Ascending aorta (tissue), 2 donors: ENCODE results near the gene BACE1-AS. TPM values are rescaled to one million over a fixed set of nuclear protein-coding genes. Genes with fewer than 3 reads are reported as not detected.

ENCODE experiments used
- DNase-seq, 2 donors: peaks; one replicate each; pipeline ENCODE4 v3.0.0-alpha.2; 2019; ENCODE audit warnings: low spot score in 2 of 2
- H3K27ac ChIP-seq, 2 donors: fragments of 200-600 bp; sonication (generic); one replicate each; pipeline ENCODE4 v1.5.1; 2016 to 2017; ENCODE audit warnings: mild to moderate bottlenecking in 1 of 2
- H3K27me3 ChIP-seq: fragments of 200-600 bp; sonication (generic); one replicate; pipeline ENCODE4 v1.5.1; 2017
- H3K36me3 ChIP-seq, 2 donors: fragments of 200-600 bp; sonication (generic); one replicate each; pipeline ENCODE4 v1.5.1; 2016
- H3K4me1 ChIP-seq, 2 donors: fragments of 200-600 bp; sonication (generic); one replicate each; pipeline ENCODE4 v1.5.1; 2016 to 2017; ENCODE audit warnings: mild to moderate bottlenecking in 1 of 2
- H3K4me3 ChIP-seq, 2 donors: fragments of 200-600 bp; sonication (generic); one replicate each; pipeline ENCODE4 v1.5.1; 2016 to 2017; ENCODE audit warnings: mild to moderate bottlenecking in 1 of 2
- H3K9me3 ChIP-seq, 2 donors: fragments of 200-600 bp; sonication (generic); one replicate each; pipeline ENCODE4 v1.5.1; 2016
- intact Hi-C: fragments of 100-400 bp; cut with DNase I; formaldehyde crosslinking; loops from one replicate; pipeline ENCODE4 v1.15.1; 2023
- total RNA-seq: library from RNA; depleted of rRNA; stranded (reverse); fragments of >200 nt; gene quantifications from one replicate; pipeline ENCODE4 v1.1.0, GENCODE V29; 2016
- TF ChIP-seq, protein P1 (sequence below), 3 experiments: fragments of 200-600 bp in 2 of 3; fragments of 450-650 bp in 1 of 3; sonication (generic) in 2 of 3; IDR thresholded peaks; one replicate each; pipeline ENCODE4 v1.5.1; 2016 to 2019; ENCODE audit warnings: antibody characterized with exemption in 3 of 3, mild to moderate bottlenecking in 1 of 3, moderate library complexity in 1 of 3

BACE1-AS gene
- total RNA-seq, 1 donor from 2014 or later, result 6.8 TPM

DNA sequence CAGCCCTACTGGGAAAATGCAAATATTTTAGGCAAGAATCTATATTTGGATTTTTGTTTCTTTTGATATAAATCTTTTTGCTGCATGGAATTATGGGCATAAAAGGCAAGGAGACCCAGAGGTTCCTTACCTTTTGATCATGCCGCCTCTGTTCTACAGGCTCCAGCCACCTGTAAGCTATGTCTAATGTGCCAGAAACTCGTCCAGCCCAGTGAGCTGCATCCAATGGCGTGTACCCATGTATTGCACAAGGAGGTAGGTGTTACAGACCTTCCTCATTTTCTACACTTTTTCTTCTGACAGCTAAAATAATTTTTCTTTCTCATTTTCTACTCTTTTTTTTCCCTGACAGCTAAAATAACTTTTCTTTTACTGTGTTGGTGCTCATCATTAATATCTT lies 8.2 kb upstream of the BACE1-AS start:
- Histone ChIP-seq H3K36me3 (peaks cover 37 to 80% of the 10 kb centered on the region in 2 donors), H3K27ac (no peak overlapping the region)

DNA sequence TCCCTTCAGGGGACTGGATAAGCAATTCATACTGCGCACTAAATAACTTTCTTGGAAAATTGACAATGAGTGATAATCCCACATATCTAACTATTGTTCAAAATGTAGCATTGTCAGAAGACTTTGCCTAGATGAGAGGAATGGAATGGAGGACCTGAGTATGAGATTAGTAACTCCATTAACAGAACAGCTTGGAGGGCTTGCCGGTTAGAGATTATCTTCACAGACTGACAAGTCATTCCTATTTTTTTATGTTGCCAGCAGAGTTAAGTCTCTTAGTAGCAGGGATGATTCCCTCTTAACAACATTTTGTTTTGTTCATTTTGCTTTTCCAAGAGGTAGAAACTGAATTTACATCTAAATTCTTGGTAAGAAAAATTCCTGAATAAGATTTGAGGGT lies 7.1 kb upstream of the BACE1-AS start:
- intact Hi-C loops, result no loop called here
- H3K27me3 ChIP-seq, result no peaks in the 10 kb centered on the region
- no peaks in the 10 kb centered on the region for H3K4me1 ChIP-seq
- H3K9me3 ChIP-seq, result no peaks in the 10 kb centered on the region
- DNase-seq, result no peak
- H3K27ac ChIP-seq, result no peak overlapping the region
- TF ChIP-seq, protein P1, sequence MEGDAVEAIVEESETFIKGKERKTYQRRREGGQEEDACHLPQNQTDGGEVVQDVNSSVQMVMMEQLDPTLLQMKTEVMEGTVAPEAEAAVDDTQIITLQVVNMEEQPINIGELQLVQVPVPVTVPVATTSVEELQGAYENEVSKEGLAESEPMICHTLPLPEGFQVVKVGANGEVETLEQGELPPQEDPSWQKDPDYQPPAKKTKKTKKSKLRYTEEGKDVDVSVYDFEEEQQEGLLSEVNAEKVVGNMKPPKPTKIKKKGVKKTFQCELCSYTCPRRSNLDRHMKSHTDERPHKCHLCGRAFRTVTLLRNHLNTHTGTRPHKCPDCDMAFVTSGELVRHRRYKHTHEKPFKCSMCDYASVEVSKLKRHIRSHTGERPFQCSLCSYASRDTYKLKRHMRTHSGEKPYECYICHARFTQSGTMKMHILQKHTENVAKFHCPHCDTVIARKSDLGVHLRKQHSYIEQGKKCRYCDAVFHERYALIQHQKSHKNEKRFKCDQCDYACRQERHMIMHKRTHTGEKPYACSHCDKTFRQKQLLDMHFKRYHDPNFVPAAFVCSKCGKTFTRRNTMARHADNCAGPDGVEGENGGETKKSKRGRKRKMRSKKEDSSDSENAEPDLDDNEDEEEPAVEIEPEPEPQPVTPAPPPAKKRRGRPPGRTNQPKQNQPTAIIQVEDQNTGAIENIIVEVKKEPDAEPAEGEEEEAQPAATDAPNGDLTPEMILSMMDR (IDR thresholded peaks at IDR 0.05), result no peak
- peaks cover 42 to 91% of the 10 kb centered on the region in 2 donors for H3K36me3 ChIP-seq
- no peak overlapping the region for H3K4me3 ChIP-seq

More for the DNA sequence above, 8.2 kb upstream of the BACE1-AS start:
- Histone ChIP-seq H3K9me3 (no peaks in the 10 kb centered on the region), H3K27me3 (no peaks in the 10 kb centered on the region), H3K4me3 (no peak overlapping the region), H3K4me1 (no peaks in the 10 kb centered on the region)
- intact Hi-C loops, result no loop called here
- DNase-seq, result no peak
- TF ChIP-seq, protein P1 (IDR thresholded peaks at IDR 0.05), result no peak

DNA sequence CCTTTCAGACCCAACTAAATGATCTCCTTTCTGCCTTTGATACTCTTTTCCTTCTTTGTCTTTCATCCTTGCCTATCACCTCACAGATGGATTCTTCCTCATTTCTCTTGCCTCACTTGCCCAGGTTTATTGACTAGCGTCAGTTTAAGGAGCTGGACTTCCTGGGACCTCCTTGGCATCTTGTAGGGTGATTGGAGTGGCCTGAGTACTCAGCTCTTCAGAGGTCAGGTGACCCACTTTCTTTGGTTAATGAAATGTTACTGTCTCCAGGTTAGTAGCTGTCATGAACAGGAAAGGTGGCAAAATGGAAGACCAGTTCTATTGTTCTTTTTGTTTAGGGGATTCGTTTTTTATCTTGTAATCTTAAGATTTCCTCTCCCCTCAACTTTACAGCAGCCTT lies 4.6 kb upstream of the BACE1-AS start:
- Histone ChIP-seq H3K27me3 (no peaks in the 10 kb centered on the region), H3K9me3 (no peaks in the 10 kb centered on the region), H3K4me1 (no peaks in the 10 kb centered on the region), H3K36me3 (peaks cover 65 to 97% of the 10 kb centered on the region in 2 donors), H3K27ac (no peak overlapping the region), H3K4me3 (no peak overlapping the region)
- intact Hi-C loops, result no loop called here
- DNase-seq, result no peak
- TF ChIP-seq, protein P1 (IDR thresholded peaks at IDR 0.05), result no peak

DNA sequence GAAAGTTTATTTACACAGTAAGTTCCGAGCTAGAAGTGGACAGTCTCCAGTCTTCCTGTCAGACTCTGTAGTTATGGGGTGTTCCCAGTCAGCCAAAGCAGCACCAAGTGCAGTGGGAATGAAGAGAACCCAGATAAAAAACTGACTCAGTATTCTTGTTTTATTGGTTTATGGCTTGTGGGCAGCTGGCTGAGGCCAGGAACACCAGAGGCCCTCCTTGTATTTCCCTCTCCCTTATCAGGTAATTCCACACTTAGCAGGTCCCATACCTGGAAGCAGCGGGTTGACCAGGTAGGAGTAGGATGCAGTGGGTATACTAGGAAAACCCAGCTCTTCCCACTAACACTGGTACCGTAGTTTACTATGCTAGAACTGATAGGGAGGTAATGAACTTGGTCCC lies 3.5 kb upstream of the BACE1-AS start:
- Histone ChIP-seq H3K4me1 (no peaks in the 10 kb centered on the region), H3K27ac (no peak overlapping the region), H3K9me3 (no peaks in the 10 kb centered on the region), H3K27me3 (no peaks in the 10 kb centered on the region), H3K36me3 (peaks cover 58 to 92% of the 10 kb centered on the region in 2 donors), H3K4me3 (no peak overlapping the region)
- intact Hi-C loops, result no loop called here
- DNase-seq, result no peak
- TF ChIP-seq, protein P1 (IDR thresholded peaks at IDR 0.05), result no peak

DNA sequence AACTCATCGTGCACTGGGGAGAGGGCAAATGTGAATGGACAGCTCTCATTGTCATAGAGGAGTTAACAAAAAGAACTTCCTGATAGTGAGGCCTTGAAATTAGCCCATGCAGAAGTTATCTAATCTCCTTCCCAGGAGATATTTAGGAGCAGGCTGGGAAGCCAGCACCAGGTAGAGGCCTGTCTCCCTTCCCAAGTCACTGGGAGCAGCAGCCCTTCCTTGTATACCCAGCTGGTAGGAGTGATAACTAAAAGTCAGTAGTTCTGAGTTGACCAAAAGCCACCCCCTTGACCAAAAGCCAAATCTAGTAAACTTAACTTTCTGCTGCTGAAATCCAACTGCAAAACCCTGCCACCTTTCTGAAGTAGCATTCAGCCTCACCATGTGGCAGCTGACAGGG lies 1.4 kb upstream of the BACE1-AS start:
- DNase-seq, result no peak
- H3K36me3 ChIP-seq, result peaks cover 50 to 91% of the 10 kb centered on the region in 2 donors
- intact Hi-C loops, result no loop called here
- H3K4me3 ChIP-seq, result no peak overlapping the region
- no peak overlapping the region for H3K27ac ChIP-seq
- no peaks in the 10 kb centered on the region for H3K4me1 ChIP-seq
- no peaks in the 10 kb centered on the region for H3K27me3 ChIP-seq
- H3K9me3 ChIP-seq, result no peaks in the 10 kb centered on the region
- TF ChIP-seq, protein P1 (IDR thresholded peaks at IDR 0.05), result no peak

DNA sequence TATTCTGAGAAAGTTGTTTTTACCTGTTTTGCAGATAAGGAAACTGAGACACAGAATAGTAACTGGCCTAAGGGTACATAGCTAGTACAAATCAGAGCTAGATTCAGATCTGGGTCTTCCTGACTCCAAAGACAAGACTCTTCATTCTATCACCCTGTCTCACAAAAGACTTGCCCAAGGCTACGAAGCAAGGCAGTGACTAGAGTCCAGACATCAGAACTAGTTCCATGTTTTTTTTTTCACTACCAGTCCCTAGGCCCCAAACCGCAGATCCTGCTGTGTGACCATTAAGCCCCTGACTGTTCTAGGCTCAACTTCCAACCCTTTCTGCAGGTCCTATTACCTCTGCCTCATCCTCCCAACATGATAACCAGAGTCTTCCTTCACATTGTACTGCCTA lies 1.5 kb downstream of the BACE1-AS start:
- Histone ChIP-seq H3K27ac (no peak overlapping the region), H3K4me3 (no peak overlapping the region), H3K36me3 (peaks cover 46 to 69% of the 10 kb centered on the region in 2 donors), H3K27me3 (no peaks in the 10 kb centered on the region), H3K4me1 (no peaks in the 10 kb centered on the region), H3K9me3 (no peaks in the 10 kb centered on the region)
- DNase-seq, result no peak
- TF ChIP-seq, protein P1 (IDR thresholded peaks at IDR 0.05), result no peak
- intact Hi-C loops, result no loop called here
